MCF 10A (cell line): ENCODE results near the gene CCDC97. TPM values are rescaled to one million over a fixed set of nuclear protein-coding genes. Genes with fewer than 3 reads are reported as not detected.

Source experiments
- BruUV-seq: library from RNA; stranded (reverse); fragments of 400-500 nt; replicated peaks from 2 replicates; lab custom pipeline; 2021; lab: Mats Ljungman, UMichigan
- CTCF ChIA-PET: fragments of 300-600 bp; sonication (Branson Sonifier 250); formaldehyde crosslinking; extraction: SDS; loops from one replicate; lab custom pipeline; 2021; ENCODE audit warnings: antibody characterized with exemption, inconsistent platforms; lab: Yijun Ruan, JAX
- POLR2A ChIA-PET: fragments of 300-600, 350-650 bp; sonication (Branson Sonifier 250); formaldehyde crosslinking; extraction: SDS; loops from one replicate; lab custom pipeline; 2020; ENCODE audit warnings: antibody characterized with exemption, inconsistent platforms; lab: Yijun Ruan, JAX
- DNase-seq: peaks from one replicate; pipeline ENCODE4 v3.0.0-alpha.2; 2018; ENCODE audit not compliant: unreplicated experiment
- H3K27ac Mint-ChIP-seq: one replicate; pipeline ENCODE4 v1.8.0; 2022; ENCODE audit warnings: mild to moderate bottlenecking, low read depth, mixed read lengths; ENCODE audit not compliant: unreplicated experiment
- H3K27me3 Mint-ChIP-seq: one replicate; pipeline ENCODE4 v1.8.0; 2022; ENCODE audit warnings: mixed read lengths; ENCODE audit not compliant: insufficient read depth, unreplicated experiment
- H3K36me3 Mint-ChIP-seq: one replicate; pipeline ENCODE4 v1.8.0; 2022; ENCODE audit warnings: mild to moderate bottlenecking, moderate library complexity, mixed read lengths; ENCODE audit not compliant: insufficient read depth, unreplicated experiment
- H3K4me1 Mint-ChIP-seq: one replicate; pipeline ENCODE4 v1.8.0; 2022; ENCODE audit warnings: mixed read lengths; ENCODE audit not compliant: insufficient read depth, unreplicated experiment
- H3K4me3 Mint-ChIP-seq: one replicate; pipeline ENCODE4 v1.8.0; 2022; ENCODE audit warnings: mild to moderate bottlenecking, moderate library complexity, mixed read lengths; ENCODE audit not compliant: unreplicated experiment
- H3K9me3 Mint-ChIP-seq: one replicate; pipeline ENCODE4 v1.8.0; 2022; ENCODE audit warnings: mixed read lengths; ENCODE audit not compliant: unreplicated experiment
- intact Hi-C: fragments of 100-400 bp; cut with micrococcal nuclease; formaldehyde crosslinking; loops from 2 replicates; pipeline ENCODE4 v1.14.1; 2022
- total RNA-seq: library from RNA; stranded (reverse); gene quantifications from 2 replicates; pipeline ENCODE4 v1.2.3, GENCODE V29; 2022
- TF ChIP-seq, protein P1 (sequence below): fragments of 200-600 bp; IDR thresholded peaks from one replicate; pipeline ENCODE4 v1.8.0; 2022; ENCODE audit warnings: antibody characterized with exemption, mild to moderate bottlenecking; ENCODE audit not compliant: unreplicated experiment

Gene CCDC97
- total RNA-seq, 1 experiment from 2014 or later: 25.0 TPM

DNA sequence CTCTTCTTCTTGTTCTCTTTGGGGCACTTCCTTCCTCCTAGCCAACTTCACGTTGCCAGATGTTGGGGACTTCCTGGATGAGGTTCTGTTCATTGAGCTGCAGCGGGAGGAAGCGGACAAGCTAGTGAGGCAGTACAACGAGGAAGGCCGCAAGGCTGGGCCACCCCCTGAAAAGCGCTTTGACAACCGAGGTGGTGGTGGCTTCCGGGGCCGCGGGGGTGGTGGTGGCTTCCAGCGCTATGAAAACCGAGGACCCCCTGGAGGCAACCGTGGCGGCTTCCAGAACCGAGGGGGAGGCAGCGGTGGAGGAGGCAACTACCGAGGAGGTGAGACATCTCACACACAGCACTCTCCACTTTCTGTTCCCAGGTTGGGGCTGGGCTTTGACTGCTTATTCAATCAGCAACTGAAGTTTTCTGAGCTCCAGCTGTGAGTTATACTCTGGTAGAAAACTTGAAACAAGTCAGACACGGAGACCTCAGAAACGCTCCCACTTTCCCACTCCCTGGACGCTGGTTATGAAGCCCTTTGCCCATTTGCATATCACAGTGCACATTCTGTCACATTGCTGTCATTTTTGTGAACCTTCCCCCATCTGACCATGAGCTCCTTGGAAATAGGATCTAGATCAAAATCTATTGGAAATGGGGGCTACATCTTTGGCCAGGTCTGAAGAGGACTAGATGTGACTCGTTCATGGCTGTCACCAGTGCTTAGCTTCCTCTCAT is 7.2 kb upstream of the CCDC97 start:
- no peaks in the 10 kb centered on the region for H3K27me3 Mint-ChIP-seq
- peaks cover 92% of the 10 kb centered on the region for H3K36me3 Mint-ChIP-seq
- no peaks in the 10 kb centered on the region for H3K9me3 Mint-ChIP-seq
- no TSS peak for BruUV-seq
- H3K27ac Mint-ChIP-seq: no peak overlapping the region
- TF ChIP-seq, protein P1, sequence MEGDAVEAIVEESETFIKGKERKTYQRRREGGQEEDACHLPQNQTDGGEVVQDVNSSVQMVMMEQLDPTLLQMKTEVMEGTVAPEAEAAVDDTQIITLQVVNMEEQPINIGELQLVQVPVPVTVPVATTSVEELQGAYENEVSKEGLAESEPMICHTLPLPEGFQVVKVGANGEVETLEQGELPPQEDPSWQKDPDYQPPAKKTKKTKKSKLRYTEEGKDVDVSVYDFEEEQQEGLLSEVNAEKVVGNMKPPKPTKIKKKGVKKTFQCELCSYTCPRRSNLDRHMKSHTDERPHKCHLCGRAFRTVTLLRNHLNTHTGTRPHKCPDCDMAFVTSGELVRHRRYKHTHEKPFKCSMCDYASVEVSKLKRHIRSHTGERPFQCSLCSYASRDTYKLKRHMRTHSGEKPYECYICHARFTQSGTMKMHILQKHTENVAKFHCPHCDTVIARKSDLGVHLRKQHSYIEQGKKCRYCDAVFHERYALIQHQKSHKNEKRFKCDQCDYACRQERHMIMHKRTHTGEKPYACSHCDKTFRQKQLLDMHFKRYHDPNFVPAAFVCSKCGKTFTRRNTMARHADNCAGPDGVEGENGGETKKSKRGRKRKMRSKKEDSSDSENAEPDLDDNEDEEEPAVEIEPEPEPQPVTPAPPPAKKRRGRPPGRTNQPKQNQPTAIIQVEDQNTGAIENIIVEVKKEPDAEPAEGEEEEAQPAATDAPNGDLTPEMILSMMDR: no peak
- CTCF ChIA-PET: no interaction called here
- H3K4me1 Mint-ChIP-seq: no peaks in the 10 kb centered on the region
- H3K4me3 Mint-ChIP-seq: no peak overlapping the region
- POLR2A ChIA-PET: interaction anchor here (0.6 kb wide), 2 partner anchors 65 to 243 kb away, joined by 3 read pairs; no protein-coding TSS in a partner anchor
- DNase-seq: no peak
- intact Hi-C loops: no loop called here

DNA sequence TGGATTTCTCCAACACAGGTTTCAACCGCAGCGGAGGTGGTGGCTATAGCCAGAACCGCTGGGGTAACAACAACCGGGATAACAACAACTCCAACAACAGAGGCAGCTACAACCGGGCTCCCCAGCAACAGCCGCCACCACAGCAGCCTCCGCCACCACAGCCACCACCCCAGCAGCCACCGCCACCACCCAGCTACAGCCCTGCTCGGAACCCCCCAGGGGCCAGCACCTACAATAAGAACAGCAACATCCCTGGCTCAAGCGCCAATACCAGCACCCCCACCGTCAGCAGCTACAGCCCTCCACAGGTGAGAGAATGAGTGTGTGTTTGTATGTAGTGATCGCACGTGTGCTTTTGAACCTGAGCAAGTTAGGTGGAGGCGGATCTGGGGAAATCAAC is 6.0 kb upstream of the CCDC97 start:
- ChIA-PET POLR2A (interaction anchor here (1.0 kb wide), 1 partner anchor 42 kb away, joined by 3 read pairs; no protein-coding TSS in a partner anchor), CTCF (interaction anchor here (0.6 to 2.1 kb wide), 2 partner anchors 11 to 54 kb away, joined by 3 to 6 read pairs; no protein-coding TSS in a partner anchor)
- no peak for DNase-seq
- peaks cover 10% of the 10 kb centered on the region for H3K4me1 Mint-ChIP-seq
- intact Hi-C loops: no loop called here
- H3K9me3 Mint-ChIP-seq: no peaks in the 10 kb centered on the region
- no peaks in the 10 kb centered on the region for H3K27me3 Mint-ChIP-seq
- no peak overlapping the region for H3K27ac Mint-ChIP-seq
- peaks cover 95% of the 10 kb centered on the region for H3K36me3 Mint-ChIP-seq
- TF ChIP-seq, protein P1: no peak
- BruUV-seq: no TSS peak
- no peak overlapping the region for H3K4me3 Mint-ChIP-seq

DNA sequence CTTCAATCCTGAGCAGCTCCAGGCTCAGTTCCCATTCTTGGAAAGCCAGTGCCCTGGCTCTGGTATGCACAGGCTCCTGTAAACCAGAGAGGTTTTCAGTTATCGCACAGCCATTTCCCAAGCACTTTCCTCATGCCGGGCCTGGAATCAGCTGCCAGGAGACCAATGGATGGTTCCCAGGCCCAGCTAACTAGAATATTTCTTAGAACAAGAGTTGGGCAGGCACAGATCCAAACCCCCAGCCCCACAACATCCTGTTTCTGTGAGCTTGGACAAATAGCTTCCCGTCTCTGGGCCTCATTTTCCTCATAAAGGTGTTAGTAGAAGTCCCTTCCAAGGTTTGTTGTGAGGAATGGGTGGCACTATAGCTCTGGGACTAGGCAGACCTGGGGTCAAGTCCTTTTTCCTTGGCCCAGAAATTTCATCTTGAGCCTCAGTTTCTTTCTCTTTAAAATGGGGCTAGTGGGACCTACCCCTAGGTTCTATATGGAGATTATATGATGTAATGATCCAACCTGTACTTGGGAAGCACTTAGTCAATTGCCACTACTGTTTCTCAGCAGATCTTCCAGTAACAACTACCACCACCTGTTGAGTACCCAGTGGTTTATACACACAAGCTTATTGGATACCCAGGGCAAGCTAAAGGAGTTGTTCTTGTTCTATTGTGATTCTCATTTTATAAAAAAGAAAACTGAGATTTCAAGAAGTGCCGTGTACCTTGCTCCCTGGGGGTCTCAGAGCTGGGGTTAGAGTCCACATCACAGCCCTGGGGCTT is 5.1 kb upstream of the CCDC97 start:
- intact Hi-C loops: loop anchor here (5.0 kb wide), 1 partner anchor 163 kb away; no protein-coding TSS in a partner anchor
- no TSS peak for BruUV-seq
- POLR2A ChIA-PET: interaction anchor here (0.6 to 1.0 kb wide), 4 partner anchors 12 to 43 kb away, joined by 3 read pairs; partner anchors contain the start of gene HNRNPUL1

More for the DNA sequence above, 5.1 kb upstream of the CCDC97 start:
- H3K27me3 Mint-ChIP-seq: no peaks in the 10 kb centered on the region
- no peaks in the 10 kb centered on the region for H3K9me3 Mint-ChIP-seq
- H3K4me3 Mint-ChIP-seq: no peak overlapping the region
- peaks cover 14% of the 10 kb centered on the region for H3K4me1 Mint-ChIP-seq
- no peak overlapping the region for H3K27ac Mint-ChIP-seq
- TF ChIP-seq, protein P1: no peak
- peaks cover 95% of the 10 kb centered on the region for H3K36me3 Mint-ChIP-seq
- CTCF ChIA-PET: interaction anchor here (0.6 to 2.1 kb wide), 2 partner anchors 12 to 1086 kb away, joined by 3 to 6 read pairs; partner anchors contain the start of gene TTC9B
- no peak for DNase-seq
